Measurements from ENCODE around the gene SDF4.
A peak's percentile ranks its signal among the peaks of the same experiment; 100 is the strongest.

SDF4 gene

GRCh38 chr1:1242461-1243265 lies 10.9 kb upstream of the SDF4 start:
- no peak for DNase-seq

- DNase-seq: no peak
Measured at GRCh38 chr1:1241588-1242219, 9.9 kb upstream of the SDF4 start.

GRCh38 chr1:1240822-1241587 lies 9.2 kb upstream of the SDF4 start:
- no peak for DNase-seq

GRCh38 chr1:1240348-1240732 lies 8.5 kb upstream of the SDF4 start:
- DNase-seq: no peak

GRCh38 chr1:1239614-1240347 lies 8.0 kb upstream of the SDF4 start:
- no peak for DNase-seq

- DNase-seq: no peak
Measured at GRCh38 chr1:1239227-1239613, 7.4 kb upstream of the SDF4 start.

GRCh38 chr1:1238702-1239178 lies 6.9 kb upstream of the SDF4 start:
- DNase-seq: no peak

- DNase-seq: no peak
Measured at GRCh38 chr1:1237874-1238701, 6.3 kb upstream of the SDF4 start.

- no peak for DNase-seq
Measured at GRCh38 chr1:1236945-1237873, 5.4 kb upstream of the SDF4 start.

GRCh38 chr1:1236176-1236763 lies 4.5 kb upstream of the SDF4 start:
- no peak for DNase-seq

- DNase-seq: no peak
Measured at GRCh38 chr1:1235016-1235744, 3.4 kb upstream of the SDF4 start.

GRCh38 chr1:1234180-1234808 lies 2.5 kb upstream of the SDF4 start:
- DNase-seq: no peak

- no peak for DNase-seq
Measured at GRCh38 chr1:1233567-1233892, 1.7 kb upstream of the SDF4 start.

- no peak for DNase-seq
Measured at GRCh38 chr1:1232796-1233566, 1.2 kb upstream of the SDF4 start.

- DNase-seq: peak; percentile 43
Measured at GRCh38 chr1:1232208-1232795, 501 bp upstream of the SDF4 start, which contains the start of gene B3GALT6. Gene B3GALT6, plus strand, starts transcription at chr1:1232237. Its CDS starts 42 bp downstream, at chr1:1232279.

GRCh38 chr1:1230656-1231399 lies 973 bp downstream of the SDF4 start:
- peak; percentile 64 for DNase-seq

- DNase-seq: no peak
Measured at GRCh38 chr1:1229770-1230169, 2.0 kb downstream of the SDF4 start.

Measured in fibroblast of skin of back (primary cell).